Kidney epithelial cell (primary cell): ENCODE measurements around the gene ERG. TPM values are rescaled to one million over a fixed set of nuclear protein-coding genes. Genes with fewer than 3 reads are reported as not detected.

Experiments
- DNase-seq: peaks from one replicate; pipeline ENCODE4 v3.0.0-alpha.2; 2010; ENCODE audit warnings: low read depth
- H3K27me3 ChIP-seq: 2 replicates; pipeline ENCODE4 v1.6.0; 2011; ENCODE audit warnings: low read length; ENCODE audit not compliant: control insufficient read depth, insufficient read depth
- H3K36me3 ChIP-seq: 2 replicates; pipeline ENCODE4 v1.5.1; 2011; ENCODE audit warnings: low read length; ENCODE audit not compliant: control insufficient read depth, insufficient read depth
- H3K4me3 ChIP-seq: 2 replicates; pipeline ENCODE4 v1.5.1; 2011; ENCODE audit warnings: low read depth, mild to moderate bottlenecking, control low read depth, low read length
- CTCF ChIP-seq: IDR thresholded peaks from 2 replicates; pipeline ENCODE4 v1.5.1; 2011; ENCODE audit warnings: mild to moderate bottlenecking, moderate library complexity, low read length, control low read depth, inconsistent platforms; ENCODE audit not compliant: insufficient read depth, poor library complexity, severe bottlenecking
- total RNA-seq: library from RNA; depleted of rRNA; stranded (reverse); fragments of >200 nt; gene quantifications from 2 replicates; pipeline ENCODE4 v1.2.3, GENCODE V29; 2015

ERG gene
- total RNA-seq, 1 donor from 2014 or later, result 0.29 TPM

DNA sequence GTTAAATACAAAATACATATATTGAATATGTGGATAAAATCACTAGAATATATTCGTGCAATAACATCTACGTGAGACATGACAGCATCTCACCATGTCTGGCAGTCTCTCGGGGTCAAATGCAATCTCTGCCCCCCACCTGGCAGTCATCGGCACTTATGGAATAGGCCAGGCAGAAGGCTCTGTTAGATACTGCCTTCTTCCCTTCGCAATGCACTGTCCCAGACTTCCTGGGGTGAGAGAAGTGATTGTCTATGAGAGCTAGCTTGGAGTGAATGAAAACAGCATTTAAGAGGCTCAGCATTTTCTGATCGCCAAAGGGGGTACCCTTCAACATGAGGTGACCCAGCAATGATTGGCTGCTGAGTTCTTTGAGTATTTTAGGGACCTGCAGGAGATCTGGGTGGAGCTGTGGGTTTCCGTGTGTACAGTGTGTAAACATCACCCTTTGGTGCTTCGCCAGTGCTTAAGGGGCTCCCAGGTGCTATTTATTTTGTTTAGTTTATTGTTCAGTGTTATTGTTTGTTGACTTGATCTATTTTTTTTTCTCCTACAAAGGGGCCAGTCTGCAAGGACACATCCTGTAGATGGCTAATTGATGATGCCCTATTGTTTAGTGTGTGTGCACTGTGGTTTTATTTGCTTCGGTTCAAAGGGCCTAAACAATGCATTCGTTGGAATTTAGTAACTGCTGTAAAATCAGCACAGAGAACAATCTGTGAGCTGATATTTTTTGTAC, 10.2 kb downstream of the ERG start:
- no peak overlapping the region for H3K4me3 ChIP-seq
- TF ChIP-seq CTCF, result no peak
- H3K36me3 ChIP-seq, result no peaks in the 10 kb centered on the region
- H3K27me3 ChIP-seq, result no peaks in the 10 kb centered on the region
- DNase-seq, result peak; percentile 21

- no peak for DNase-seq
- H3K27me3 ChIP-seq, result no peaks in the 10 kb centered on the region
- TF ChIP-seq CTCF, result no peak
- H3K36me3 ChIP-seq, result no peaks in the 10 kb centered on the region
- H3K4me3 ChIP-seq, result no peak overlapping the region
Observed at GRCh38 chr21:38486706-38487105, 11.6 kb downstream of the ERG start.

DNA sequence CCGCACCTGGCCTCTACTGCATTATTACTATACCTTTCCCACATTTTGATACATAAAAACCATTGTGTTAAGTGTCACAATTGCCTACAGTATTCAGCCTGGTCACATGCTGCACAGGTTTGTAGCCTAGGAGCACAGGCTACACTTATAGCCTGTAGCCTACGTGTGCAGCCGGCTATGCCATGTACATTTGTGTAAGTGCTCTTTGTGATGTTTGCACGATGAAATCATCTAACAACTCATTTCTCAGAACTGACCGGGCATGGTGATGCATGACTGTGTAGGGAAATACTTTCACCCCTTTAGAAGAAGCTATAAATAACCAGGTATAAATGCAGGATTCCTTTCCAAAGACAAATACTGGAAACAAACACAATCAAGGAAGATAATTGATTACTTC, 12.1 kb downstream of the ERG start:
- peak; percentile 71 for DNase-seq
- H3K36me3 ChIP-seq, result no peaks in the 10 kb centered on the region
- H3K27me3 ChIP-seq, result no peaks in the 10 kb centered on the region
- no peak overlapping the region for H3K4me3 ChIP-seq
- TF ChIP-seq CTCF, result no peak

- no peak for TF ChIP-seq CTCF
- Histone ChIP-seq H3K4me3 (no peak overlapping the region), H3K36me3 (no peaks in the 10 kb centered on the region), H3K27me3 (peaks cover 2% of the 10 kb centered on the region)
- no peak for DNase-seq
Observed at GRCh38 chr21:38479641-38480525, 18.4 kb downstream of the ERG start.

DNA sequence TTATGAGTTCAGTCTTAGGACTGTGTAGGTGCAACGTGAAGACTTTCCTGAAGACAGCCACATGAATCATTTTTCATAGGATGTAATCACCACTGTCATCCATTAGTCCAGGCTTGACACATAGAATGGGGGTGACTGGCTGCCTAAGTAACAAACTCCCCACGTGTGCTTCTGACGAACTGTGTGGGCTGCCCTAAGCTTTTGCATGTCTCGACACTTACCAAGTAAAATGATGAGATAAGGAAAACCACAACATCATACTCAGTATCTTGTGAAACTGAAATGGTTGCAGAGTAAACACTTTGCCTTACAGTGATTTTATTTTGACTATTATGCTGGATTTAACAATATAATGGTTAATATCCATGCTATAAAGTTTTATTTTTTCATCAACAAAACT, 19.5 kb downstream of the ERG start:
- no peaks in the 10 kb centered on the region for H3K36me3 ChIP-seq
- DNase-seq, result no peak
- H3K4me3 ChIP-seq, result no peak overlapping the region
- TF ChIP-seq CTCF, result no peak
- H3K27me3 ChIP-seq, result peaks cover 2% of the 10 kb centered on the region

GRCh38 chr21:38477226-38477625, 21.1 kb downstream of the ERG start:
- Histone ChIP-seq H3K27me3 (peaks cover 2% of the 10 kb centered on the region), H3K4me3 (no peak overlapping the region), H3K36me3 (no peaks in the 10 kb centered on the region)
- DNase-seq, result no peak
- TF ChIP-seq CTCF, result no peak
